ENCODE measurements around the gene ASCL4. TPM values are rescaled to one million over a fixed set of nuclear protein-coding genes. Genes with fewer than 3 reads are reported as not detected.

Gene ASCL4
- total RNA-seq, 1 donor from 2014 or later, result not detected

DNA sequence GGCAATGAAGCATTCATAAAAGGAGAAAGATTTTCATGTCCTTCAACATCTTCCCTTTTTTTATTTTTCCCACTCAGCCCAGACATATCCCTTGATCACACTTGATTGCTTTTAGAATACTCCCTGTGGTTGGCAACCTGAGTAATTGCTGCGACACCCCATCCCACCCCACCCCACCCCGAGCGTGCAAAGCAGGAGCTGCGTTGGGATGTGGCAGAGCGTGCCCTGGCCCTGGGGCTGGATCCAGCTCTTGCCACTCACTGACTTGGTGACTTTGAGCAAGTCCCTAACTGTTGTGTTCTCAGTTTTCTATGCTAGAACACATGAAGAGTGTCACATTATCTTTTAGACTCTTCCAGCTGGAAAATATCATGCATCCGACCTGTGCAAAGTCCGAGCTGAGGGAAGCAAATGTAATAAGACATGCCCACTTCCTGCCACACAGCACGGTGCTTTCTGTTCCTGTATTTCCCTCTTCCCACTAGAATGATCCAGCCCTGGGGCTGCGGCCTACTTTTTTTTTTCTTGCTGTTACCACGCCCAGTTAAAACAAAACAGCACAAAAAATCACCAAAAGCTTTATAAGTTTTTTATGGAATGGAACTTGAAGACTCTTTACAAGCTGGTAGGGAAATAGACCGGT is 4.0 kb downstream of the ASCL4 start:
- DNase-seq (ENCODE audit: low spot score), result no peak

DNA sequence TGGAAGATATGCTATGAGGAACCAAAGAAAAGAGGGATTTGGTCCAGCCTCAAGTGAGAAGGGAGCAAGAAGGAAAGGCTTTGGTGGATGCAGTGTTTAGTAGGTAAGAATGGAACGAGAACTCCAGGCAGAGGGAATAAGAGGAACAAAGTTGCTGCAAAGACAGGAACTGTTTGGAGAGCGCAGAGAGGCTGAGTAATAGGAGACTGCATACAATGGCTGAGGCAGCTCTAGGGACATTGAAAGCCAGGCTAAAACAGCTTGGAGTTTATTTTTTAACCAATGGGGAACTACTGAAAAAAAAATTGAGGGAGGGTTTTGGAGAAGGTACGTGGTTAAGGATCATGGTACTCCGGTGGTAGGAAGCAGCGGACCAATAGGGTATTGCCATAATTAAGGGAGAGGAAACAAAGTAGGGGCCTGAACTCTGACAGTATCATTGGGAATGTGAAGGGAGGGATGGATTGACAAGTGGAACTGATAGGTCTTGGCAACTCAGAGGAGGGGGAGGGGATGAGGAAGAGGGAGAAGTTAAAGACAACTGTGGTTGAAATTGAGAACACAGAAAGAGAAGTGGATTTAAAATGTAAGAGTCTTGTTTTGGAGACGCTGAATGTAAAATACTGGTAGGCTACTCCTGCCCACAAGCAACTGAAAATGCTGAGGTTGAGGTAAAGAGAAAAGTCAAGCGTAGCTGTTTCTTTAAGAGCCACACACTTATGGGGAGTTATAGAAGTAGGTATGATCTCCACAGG is 4.8 kb downstream of the ASCL4 start:
- DNase-seq (ENCODE audit: low spot score), result no peak

DNA sequence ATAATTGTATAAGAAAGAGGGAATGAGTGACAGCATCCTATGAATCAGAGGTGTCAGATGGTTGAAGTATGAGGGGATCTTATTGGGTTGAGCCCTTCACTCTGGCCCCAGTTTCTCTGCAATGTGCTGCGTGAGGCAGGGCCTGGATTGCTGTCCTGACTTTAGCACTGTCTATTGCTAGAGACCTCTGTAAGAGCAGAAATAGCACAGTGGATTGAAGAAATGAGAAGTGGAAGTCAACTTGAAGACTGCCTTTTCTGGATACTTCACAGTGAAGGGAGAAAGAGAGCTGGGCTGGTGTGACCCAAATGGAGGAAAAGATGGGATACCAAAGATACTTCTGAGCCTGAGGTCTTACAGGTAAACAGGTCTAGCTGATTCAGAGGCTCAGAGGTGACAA is 5.8 kb downstream of the ASCL4 start:
- no peak for DNase-seq (ENCODE audit: low spot score)

DNA sequence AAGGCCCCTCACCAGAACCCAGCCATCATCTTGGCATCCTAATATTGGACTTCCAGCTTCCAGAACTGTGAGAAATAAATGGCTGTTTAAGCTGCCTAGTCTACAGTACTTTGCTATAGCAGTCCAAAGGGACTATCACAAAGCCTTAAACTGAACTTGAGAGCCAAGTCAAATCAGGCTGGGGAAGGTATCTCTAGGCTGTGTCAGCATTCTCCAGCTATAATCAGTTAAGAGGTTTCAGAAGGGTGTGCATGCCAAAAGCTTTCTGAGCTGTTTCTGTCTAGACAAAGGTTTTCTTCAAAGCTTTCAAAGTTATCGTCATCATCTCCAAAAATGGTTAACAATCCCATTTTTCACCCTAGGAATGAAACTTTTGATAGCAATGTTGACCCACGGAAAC is 7.6 kb downstream of the ASCL4 start:
- no peak for DNase-seq (ENCODE audit: low spot score)

DNA sequence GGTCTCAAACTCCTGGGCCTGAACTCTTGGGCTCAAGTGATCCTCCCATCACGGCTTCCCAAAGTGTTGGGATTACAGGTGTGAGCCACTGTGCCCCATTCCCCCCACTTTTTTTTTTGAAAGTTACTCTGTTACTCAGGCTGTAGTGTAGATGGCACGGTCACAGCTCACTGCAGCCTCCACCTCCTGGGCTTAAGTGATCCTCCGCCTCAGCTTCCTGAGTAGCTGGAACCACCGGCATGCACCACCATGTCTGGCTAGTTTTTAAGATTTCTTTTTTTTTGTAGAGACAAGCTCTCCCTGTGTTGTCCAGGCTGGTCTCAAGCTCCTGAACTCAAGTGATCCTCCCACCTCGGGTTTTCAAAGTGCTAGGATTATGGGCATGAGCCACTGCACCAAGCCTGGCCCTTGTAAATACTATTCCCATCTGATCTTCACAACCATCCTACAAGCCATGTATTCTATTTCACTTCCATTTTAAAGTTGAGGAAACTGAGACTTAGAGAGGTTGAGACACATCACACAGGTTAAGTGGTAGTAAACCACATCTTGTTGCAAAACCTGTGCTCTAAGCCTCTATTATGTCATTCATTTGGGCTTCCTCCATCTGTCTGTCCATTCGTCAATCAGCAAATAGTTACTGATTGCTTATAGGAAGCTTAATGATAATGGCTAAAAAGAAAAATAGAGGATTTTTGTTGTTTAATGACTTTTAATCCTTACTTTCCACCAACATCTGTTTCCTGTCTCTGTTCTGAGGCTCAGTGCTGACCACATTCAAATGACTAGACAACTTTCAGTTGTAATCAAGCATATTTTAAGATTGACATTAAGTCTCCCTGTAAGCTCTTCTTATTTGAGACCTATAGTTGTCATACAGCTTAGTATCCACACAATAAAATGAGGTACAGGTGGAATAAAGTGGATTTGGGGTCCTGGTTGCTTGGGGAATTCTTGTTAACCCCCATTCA is 9.2 kb downstream of the ASCL4 start:
- no peak for DNase-seq (ENCODE audit: low spot score)

DNA sequence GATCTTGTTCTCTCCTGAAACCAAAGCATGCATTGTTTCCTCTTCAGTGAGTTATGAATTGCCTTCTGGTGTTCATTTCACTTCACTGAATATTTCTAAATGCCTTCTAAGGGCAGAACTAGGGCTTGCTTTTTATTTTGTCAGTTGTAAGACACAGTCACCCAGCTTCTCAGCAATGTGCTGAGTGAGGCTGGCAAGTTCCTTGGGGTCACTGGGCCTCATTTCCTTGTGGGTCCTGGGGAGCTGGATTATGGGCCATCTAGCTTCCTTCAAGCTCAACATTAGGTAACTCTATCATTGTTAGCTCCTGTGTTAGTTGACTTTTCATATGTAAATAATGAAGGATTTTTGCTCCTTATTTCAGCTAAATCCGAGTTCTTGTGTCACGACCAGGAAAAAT is 13.8 kb downstream of the ASCL4 start:
- DNase-seq (ENCODE audit: low spot score), result no peak

DNA sequence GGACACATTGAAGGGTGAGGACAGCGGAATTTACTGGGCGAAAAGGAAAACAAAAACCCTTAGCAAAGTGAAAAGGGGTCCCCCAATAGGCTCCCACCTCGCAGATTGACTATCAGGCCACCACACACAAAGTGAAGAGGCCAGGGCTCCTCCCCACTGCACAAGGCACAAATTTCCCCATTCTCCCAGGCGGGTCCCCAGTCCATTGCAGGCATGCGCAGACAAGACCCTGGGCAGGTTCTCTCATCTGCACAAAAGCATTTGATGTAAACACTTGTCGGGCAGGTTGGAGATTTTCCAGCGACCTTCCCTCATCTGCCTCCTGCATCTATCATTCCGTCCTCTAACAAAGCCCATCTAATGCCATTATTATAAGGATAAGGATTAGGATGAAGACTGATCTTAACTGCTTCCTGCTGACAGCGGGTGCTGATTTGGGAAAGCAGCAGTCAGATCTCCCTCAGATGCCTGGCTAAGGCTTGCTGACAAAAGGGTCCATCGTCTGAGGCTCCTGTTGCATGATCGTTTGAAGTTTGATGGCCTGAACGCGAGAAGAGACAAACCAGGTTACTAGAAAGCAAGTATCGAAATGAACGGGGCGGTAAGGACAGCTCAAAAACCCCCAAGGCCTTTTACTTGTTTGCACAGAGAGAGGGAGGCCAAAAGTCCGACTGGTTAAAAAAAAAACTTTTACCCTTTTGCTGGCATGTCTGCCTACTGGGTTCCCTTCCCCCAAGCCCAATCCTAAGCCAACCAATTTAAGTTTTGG is 14.4 kb downstream of the ASCL4 start:
- DNase-seq (ENCODE audit: low spot score), result no peak

DNA sequence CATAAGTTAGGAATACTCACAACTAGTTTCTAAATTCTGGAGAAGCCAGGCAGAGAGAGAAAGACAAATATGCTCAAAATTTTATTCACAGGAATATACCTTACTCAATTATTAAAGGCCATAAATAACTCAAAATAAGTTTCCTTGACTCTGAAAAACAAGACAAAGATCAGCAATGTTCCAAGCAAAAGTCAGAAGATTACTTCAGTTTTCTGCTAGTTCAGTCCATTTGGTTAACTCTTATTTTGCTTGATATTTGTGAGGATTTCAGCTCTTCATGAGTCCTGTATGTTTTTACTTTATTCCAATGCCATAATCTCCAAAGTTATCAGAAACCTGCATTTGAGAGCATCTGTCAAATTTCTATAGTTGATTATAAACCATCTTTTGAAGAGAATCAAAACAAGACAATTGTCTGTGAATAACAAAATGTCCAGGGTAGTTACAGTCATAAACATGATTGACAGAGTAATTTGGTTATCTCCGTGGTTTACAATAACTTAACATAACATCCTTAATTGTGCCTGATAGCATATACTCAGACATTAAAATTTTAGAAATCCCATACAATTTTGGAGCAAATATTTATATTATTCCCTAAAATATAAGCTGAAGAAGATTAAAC is 17.1 kb downstream of the ASCL4 start:
- no peak for DNase-seq (ENCODE audit: low spot score)

DNA sequence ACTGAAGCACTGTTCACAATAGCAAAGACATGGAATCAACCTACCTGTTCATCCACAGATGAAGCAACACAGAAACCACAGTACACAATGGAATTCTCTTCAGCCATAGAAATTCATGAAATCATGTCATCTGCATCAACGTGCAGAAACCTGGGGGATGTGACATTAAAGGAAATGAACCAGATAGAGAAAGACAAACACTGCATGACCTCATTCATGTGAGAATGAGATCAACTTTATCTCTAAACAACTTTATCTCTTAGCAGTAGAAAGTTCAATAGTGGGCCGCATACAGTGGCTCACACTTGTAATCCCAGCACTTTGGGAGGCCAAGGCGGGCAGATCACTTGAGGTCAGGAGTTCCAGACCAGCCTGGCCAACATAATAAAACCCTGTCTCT is 19.9 kb downstream of the ASCL4 start:
- DNase-seq (ENCODE audit: low spot score), result no peak

DNA sequence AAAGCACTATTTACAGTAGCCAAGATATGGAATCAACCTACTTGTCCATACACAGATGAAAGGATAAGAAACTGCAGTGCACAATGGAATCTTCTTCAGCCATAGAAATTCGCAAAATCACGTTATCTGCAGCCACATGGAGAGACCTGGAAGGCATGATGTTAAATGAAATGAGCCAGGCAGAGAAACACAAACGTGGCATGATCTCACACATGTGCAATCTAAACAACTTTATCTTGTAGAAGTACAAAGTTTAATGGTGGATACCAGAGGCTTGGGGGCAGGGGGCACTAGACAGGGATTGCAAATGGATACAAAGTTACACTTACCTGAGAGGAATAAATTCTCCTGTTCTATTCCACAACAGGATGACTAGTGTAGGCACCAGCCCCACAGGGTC is 24.1 kb downstream of the ASCL4 start:
- no peak for DNase-seq (ENCODE audit: low spot score)

DNA sequence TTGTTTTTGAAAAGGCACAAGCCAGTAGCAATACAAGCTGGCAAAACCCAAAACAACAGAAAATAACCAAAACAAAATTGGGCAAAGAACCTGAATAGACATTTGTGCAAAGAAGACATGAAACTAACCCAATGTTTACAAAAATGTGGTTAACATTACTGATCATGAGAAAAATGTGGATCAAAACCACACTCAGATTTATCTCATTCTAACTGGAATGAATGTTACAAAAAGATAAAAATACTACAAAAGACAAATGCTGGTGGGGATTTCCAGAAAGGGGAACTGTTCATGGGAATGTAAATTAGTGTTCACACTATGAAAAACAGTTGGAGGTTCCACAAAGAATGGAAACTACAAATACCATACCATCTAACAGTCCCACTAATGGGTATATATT is 26.6 kb downstream of the ASCL4 start:
- DNase-seq (ENCODE audit: low spot score), result no peak

DNA sequence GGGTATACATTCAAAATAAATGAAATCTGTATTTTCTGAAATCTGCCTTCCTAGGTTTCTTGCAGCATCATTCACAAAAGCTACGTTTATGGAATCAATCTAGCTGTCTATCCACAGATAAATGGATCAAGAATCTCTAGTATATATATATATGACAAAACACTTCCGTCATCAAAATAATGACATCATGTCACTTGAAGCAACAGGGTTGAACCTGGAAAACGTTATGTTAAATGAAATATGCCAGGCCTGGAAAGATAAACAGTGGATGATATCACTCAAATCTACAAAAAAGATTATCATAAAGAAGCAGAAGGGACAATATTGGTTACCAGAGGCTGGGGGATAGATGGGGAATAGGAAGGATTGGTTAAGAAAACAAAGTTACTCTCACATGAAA is 28.6 kb downstream of the ASCL4 start:
- no peak for DNase-seq (ENCODE audit: low spot score)

DNA sequence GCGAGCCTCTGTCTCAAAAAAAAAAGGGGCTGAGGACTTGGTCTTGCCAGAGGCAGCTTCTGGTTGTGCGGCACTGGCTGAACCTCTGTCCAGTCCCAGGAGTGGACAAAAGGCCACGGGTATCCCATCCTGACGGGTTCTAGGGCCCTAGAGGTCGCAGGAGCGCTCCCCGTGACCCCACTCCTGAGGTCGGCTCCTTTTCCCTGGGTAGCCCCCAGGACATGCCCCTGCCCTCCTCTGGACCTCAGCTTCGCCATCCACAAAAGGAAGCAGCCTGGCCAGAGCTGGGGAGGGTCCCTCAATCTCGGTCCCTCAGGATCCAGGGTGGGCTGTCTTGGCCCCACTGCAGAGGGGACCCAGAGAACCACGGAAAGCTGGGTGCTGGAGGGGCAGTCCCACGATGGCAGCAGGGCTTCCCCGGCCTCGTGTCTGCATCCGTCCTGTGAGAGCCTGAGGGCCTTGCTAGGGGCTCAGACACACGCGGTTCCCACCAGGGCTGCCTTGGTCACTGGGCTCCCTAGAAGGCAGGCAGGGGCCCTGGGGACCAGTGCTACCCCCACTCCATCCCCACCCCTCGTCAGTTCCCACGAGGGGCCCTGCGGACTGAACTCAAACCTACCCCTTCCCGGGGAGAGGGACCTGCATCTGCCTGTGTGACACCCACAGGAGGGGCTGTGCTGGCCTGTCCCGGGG is 31.1 kb downstream of the ASCL4 start:
- DNase-seq (ENCODE audit: low spot score), result no peak

DNA sequence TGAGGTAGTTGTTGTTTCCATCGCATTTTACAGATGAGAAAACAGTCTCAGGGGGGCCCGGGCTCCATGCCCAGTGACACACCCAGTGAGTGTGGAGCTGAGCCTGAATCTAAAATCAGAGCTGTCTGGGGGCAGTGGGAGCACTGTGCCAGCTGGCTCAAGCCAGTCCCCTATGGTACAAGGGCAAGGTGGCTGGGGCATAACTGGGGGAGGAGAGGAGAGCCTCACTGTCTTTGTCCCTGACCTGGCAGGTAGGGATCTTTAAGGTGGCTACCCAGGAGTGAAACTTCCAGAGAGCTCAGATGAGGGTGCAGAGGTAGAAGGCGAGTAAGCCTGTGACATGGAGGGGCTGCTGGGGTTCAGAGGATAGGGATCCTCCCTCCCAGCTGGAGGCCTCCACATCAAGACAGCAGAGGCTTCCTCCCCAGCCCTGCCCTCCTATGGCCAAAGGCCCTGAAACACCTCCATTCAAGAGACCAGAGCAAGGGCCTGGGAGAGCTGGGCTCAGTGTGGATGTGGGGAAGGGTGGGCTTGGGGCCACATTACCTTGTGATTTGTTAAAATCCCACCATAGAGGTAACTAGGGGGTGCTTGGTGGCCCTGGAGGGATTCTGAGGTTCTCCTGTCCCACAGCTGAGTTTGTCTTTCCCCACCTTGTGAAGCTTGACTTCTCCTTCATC is 33.1 kb downstream of the ASCL4 start:
- DNase-seq (ENCODE audit: low spot score), result no peak

DNA sequence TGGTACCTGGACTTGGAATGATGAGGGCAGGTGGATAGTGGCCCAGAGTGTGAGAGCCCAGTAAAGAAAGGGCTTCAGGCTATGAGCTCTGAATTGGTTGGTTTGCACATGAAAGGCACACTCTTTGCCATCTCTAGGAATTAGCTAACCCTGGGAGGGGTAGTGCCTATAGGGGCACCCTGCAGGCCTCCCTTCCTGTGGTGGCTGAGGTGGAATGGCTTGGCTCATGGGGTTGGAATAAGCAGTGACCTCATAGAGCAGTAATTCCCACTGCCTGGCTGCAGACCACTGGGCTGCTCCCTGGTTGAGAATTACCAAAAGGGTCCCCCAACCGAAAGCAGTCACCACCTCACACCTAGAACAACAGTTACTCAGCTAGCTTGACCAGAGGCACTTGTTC is 42.7 kb downstream of the ASCL4 start:
- no peak for DNase-seq (ENCODE audit: low spot score)

DNA sequence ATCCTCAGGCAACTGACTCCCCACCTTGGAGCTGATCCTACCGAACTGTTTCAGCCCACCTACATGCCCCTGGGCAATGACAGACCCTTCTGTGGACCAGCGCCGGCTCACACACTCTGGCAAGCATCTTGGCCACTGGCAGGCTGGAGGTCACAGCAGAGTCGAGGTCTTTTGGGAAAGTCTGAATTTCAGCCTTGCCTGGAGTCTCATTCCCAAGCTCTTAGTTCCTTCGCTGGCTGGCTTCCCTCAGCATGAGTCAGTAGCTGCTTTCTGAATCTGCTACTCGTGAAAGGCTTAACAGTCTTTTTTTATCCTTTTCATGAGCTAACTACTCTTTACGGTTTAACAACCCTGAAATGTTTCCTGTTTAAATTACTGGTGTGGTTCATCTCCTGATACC is 44.5 kb downstream of the ASCL4 start:
- DNase-seq (ENCODE audit: low spot score), result no peak

DNA sequence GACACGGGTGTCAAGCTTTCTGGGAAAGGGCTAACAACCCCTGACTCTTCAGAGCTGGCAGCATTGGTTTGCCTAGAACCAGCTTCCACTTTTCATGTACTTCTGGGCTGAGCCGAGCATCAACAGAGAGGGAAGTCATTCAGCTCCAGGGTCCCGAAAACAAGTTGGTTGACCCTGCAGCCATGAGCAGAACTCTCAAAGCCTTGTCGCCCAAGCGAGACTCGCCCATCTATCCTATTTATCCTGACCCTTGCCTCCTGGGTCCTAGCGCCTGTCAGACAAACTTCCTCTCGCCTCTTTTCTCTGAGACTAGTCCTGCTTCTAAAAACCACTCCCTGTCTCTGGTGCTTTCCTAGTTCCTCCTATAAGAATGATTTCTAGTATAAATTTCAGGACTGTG is 47.9 kb downstream of the ASCL4 start:
- DNase-seq (ENCODE audit: low spot score), result no peak
